Measurements from ENCODE around the gene DMD. TPM values are rescaled to one million over a fixed set of nuclear protein-coding genes. Genes with fewer than 3 reads are reported as not detected.
A peak's percentile ranks its signal among the peaks of the same experiment; 100 is the strongest.
"Not testable (repeated sequence)": the region's sequence is repeated elsewhere in the genome, so short reads cannot be mapped to it uniquely, and the experiment has no call there.

DMD gene
- total and polyA plus RNA-seq, 2 experiments from 2014 or later: 73.5 to 90.7 TPM

DNA sequence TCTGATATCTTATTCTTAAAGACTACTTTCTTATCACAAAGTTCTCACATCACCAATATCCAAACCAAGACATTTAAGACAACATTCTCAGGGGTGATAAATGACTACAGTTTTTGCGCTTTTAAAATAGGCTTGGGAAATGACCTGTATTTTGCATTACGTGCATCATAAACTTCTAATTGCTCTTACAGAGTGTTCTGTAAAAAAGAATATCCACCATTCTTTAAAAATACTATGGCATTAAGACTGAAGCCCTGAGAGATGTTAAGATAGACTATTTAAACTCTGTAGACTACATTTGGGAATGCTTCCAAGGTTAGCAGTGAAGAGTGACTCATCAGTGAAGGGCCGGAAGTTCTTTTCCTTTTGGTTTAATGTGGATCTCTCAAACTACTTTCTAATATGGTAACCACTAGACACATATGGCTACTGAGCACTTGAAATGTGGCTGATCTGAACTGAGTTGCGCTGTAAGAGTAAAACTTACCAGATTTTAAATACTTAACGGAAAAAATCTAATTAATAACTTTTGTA, 1620.7 kb downstream of the DMD start:
- Histone ChIP-seq H3K9me3 (ENCODE audit: low read depth) (no peaks in the 10 kb centered on the region), H3K27me3 (no peaks in the 10 kb centered on the region), H3K27ac (no peak overlapping the region), H3K36me3 (no peaks in the 10 kb centered on the region), H3K4me1 (ENCODE audit: low read depth) (no peaks in the 10 kb centered on the region), H3K4me3 (no peak overlapping the region)
- peak in 1 of 2 donors; percentile 63 for DNase-seq (ENCODE audit: low read depth in 1 of 2, low spot score in 1 of 2)
- TF ChIP-seq, protein P1, sequence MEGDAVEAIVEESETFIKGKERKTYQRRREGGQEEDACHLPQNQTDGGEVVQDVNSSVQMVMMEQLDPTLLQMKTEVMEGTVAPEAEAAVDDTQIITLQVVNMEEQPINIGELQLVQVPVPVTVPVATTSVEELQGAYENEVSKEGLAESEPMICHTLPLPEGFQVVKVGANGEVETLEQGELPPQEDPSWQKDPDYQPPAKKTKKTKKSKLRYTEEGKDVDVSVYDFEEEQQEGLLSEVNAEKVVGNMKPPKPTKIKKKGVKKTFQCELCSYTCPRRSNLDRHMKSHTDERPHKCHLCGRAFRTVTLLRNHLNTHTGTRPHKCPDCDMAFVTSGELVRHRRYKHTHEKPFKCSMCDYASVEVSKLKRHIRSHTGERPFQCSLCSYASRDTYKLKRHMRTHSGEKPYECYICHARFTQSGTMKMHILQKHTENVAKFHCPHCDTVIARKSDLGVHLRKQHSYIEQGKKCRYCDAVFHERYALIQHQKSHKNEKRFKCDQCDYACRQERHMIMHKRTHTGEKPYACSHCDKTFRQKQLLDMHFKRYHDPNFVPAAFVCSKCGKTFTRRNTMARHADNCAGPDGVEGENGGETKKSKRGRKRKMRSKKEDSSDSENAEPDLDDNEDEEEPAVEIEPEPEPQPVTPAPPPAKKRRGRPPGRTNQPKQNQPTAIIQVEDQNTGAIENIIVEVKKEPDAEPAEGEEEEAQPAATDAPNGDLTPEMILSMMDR (IDR thresholded peaks at IDR 0.05; ENCODE audit: low read depth, low read length): no peak

DNA sequence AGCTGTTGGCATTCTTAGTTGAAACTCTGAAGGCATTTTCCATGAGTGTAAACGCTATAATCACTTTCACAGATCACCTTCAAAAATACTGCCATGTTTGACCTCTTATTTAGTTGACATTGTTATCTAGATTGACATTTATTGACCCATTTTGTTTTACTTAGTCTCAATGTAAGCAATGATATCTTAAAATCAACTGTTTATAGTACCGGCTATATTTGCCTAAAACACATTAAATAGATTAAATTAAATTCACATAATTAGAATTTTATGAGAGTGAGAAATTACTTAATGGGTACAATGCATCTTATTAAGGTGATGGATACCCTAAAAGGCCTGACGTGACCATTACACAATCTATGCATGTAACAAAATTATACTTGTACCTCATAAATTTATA, 1621.8 kb downstream of the DMD start:
- Histone ChIP-seq H3K27me3 (no peaks in the 10 kb centered on the region), H3K36me3 (no peaks in the 10 kb centered on the region), H3K27ac (no peak overlapping the region), H3K9me3 (ENCODE audit: low read depth) (no peaks in the 10 kb centered on the region), H3K4me3 (no peak overlapping the region), H3K4me1 (ENCODE audit: low read depth) (no peaks in the 10 kb centered on the region)
- DNase-seq (ENCODE audit: low read depth in 1 of 2, low spot score in 1 of 2): no peak
- TF ChIP-seq, protein P1 (IDR thresholded peaks at IDR 0.05; ENCODE audit: low read depth, low read length): no peak

DNA sequence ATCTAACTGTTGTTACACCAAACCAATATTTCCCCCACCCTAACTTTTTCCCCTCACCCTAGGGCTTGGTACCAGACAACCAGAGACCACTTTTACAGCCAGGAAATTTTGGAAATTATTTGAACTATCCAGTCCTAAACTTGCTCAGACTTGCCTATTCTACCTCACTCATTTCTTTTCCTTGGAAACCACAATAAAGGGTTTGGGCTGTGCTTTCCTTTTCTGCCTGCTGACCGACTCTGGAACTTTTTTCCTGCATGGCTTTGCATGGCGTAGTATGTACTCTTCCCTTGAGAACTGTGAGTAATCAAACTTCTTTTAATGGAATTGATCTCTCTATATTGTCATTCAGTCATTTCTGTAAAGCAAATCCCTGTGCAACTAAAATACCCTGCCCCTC, 1623.0 kb downstream of the DMD start:
- TF ChIP-seq, protein P1 (IDR thresholded peaks at IDR 0.05; ENCODE audit: low read depth, low read length): no peak

DNA sequence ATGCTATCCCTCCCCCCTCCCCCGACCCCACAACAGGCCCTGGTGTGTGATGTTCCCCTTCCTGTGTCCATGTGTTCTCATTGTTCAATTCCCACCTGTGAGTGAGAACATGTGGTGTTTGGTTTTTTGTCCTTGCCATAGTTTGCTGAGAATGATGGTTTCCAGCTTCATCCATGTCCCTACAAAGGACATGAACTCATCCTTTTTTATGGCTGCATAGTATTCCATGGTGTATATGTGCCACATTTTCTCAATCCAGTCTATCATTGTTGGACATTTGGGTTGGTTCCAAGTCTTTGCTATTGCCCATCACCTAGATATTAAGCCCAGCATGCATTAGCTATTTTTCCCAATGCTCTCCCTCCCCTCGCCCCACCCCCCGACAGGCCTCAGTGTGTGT, 1627.5 kb downstream of the DMD start:
- not testable (repeated sequence) for H3K9me3 ChIP-seq (ENCODE audit: low read depth); H3K4me1 ChIP-seq (ENCODE audit: low read depth); H3K27ac ChIP-seq; H3K36me3 ChIP-seq; DNase-seq (ENCODE audit: low read depth in 1 of 2, low spot score in 1 of 2); H3K27me3 ChIP-seq; H3K4me3 ChIP-seq

More for the DNA sequence above, 1623.0 kb downstream of the DMD start:
- no peaks in the 10 kb centered on the region for H3K4me1 ChIP-seq (ENCODE audit: low read depth)
- H3K27me3 ChIP-seq: no peaks in the 10 kb centered on the region
- no peaks in the 10 kb centered on the region for H3K9me3 ChIP-seq (ENCODE audit: low read depth)
- no peak for DNase-seq (ENCODE audit: low read depth in 1 of 2, low spot score in 1 of 2)
- H3K4me3 ChIP-seq: no peak overlapping the region
- H3K27ac ChIP-seq: no peak overlapping the region
- H3K36me3 ChIP-seq: no peaks in the 10 kb centered on the region

DNA sequence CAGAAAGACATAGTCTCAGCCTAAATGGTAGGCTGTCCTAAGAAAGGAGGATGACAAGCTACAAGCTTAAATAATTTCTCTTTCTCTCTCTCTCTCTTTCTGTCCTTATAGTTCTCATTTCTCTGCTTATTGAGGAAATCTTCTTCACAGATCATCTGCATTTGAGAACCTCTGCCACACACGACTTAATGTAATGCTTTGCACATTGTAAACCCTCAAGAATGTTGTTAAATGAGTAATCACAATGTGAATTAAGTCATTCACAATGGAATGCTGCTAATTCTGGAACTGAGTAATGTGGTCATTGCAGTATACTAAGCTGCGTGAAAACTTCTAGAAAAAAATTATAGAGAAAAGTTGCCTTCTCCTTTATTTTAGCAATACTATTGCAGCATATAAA, 1630.6 kb downstream of the DMD start:
- H3K27me3 ChIP-seq: no peaks in the 10 kb centered on the region
- TF ChIP-seq, protein P1 (IDR thresholded peaks at IDR 0.05; ENCODE audit: low read depth, low read length): no peak
- H3K4me3 ChIP-seq: no peak overlapping the region
- H3K4me1 ChIP-seq (ENCODE audit: low read depth): no peaks in the 10 kb centered on the region
- no peaks in the 10 kb centered on the region for H3K9me3 ChIP-seq (ENCODE audit: low read depth)
- H3K36me3 ChIP-seq: no peaks in the 10 kb centered on the region
- peak in 1 of 2 donors; percentile 64 for DNase-seq (ENCODE audit: low read depth in 1 of 2, low spot score in 1 of 2)
- no peak overlapping the region for H3K27ac ChIP-seq

DNA sequence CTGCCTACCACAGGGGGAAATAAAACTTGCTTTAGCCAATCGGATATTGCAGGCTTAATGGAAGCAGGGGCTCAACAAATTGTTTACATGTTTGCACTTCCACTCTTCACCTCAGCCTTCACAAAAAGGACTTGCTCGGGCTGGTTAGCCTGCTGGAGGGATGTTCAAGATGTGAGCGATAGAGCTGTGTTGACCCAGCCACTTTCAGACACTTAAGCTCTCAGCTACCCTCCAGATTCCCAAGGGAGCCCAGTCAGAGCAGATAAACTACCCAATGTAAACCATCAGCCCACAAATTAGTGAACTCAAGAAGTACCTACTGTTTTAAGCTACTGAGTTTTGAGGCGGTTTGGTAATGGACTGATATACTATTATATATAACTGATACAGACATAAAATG, 1631.1 kb downstream of the DMD start:
- TF ChIP-seq, protein P1 (IDR thresholded peaks at IDR 0.05; ENCODE audit: low read depth, low read length): no peak
- no peaks in the 10 kb centered on the region for H3K36me3 ChIP-seq
- no peaks in the 10 kb centered on the region for H3K27me3 ChIP-seq
- no peaks in the 10 kb centered on the region for H3K4me1 ChIP-seq (ENCODE audit: low read depth)
- no peak overlapping the region for H3K27ac ChIP-seq
- H3K4me3 ChIP-seq: no peak overlapping the region
- no peaks in the 10 kb centered on the region for H3K9me3 ChIP-seq (ENCODE audit: low read depth)
- peak in 1 of 2 donors; percentile 3 for DNase-seq (ENCODE audit: low read depth in 1 of 2, low spot score in 1 of 2)

Measured in cardiac muscle cell (in vitro differentiated cells and primary cell).